GM18499 (cell line): ENCODE results near the gene LIMK2.
"Not testable (repeated sequence)": the region's sequence is repeated elsewhere in the genome, so short reads cannot be mapped to it uniquely, and the experiment has no call there.

Experiments used
- ATAC-seq: cut with Tn5 transposase; IDR thresholded peaks from one replicate; pipeline ENCODE4 v1.9.1; 2021; ENCODE audit warnings: moderate number of reproducible peaks; ENCODE audit not compliant: insufficient read depth, unreplicated experiment

Gene LIMK2

DNA sequence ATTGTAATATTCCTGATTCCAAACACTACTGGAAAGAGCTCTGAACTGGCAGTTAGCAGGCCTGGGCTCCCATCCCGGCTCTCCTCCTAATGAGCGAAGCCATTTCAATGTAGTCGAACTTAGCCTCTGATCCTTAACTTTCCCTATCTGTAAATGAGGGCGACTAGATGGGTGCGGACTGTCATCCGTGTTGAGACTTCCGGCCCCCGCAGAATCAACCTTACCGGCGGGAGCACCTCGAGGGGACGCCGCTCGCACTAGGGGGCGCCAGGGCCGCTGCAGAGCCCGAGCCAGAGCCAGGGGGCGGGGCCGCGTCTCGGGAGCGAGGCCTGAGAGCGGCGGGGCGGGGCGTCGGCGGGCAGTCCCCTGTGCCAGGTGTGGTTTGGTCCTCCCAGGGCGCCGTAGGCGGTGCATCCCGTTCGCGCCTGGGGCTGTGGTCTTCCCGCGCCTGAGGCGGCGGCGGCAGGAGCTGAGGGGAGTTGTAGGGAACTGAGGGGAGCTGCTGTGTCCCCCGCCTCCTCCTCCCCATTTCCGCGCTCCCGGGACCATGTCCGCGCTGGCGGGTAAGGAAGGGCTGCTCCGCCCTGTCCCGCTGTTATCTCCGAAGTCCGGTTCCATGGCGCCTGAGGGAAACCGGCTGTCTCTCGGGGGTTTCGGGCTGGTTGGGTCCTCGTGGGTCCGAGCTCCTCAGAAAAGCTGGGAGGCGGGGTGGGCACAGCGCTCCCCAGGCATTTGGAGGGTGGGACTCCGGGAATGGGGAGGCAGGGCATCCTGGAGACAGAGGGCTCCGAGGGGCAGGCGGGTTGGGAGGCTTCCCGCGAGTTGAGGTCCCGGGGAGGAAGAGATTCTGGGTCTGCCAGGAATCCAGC, at the start of gene LIMK2:
Gene LIMK2 (plus strand): TSS at position 437 of the 869 bp plus-strand sequence. CDS start 111 bp downstream, at position 548.
- no peak for ATAC-seq

DNA sequence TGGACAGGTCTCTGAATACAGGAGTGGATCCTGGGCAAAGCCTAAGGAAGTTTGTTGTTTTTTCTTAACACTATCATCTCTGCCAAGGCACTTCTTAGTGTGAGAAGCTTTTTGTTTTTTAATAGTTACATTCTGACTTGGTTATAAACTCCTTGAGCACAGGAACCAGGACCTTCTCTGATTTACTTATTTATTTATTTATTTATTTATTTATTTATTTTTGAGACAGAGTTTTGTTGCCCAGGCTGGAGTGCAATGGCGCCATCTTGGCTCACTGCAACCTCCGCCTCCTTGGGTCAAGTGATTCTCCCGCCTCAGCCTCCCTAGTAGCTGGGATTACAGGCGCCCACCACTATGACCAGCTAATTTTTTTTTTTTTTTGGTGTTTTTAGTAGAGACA, 41.1 kb upstream of the LIMK2 start:
- no peak for ATAC-seq

DNA sequence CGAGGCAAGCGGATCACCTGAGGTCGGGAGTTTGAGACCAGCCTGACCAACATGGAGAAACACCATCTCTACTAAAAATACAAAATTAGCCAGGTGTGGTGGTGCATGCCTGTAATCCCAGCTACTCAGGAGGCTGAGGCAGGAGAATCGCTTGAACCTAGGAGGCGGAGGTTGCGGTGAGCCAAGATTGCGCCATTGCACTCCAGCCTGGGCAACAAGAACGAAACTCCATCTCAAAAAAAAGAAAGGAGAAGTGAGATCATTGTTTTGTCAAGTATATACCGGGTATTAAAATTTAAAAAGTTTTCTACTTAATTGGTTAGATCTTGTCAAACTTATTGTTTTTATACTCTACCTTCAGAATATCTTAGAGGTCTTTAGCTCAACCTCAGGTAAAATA, 40.4 kb upstream of the LIMK2 start:
- not testable (repeated sequence) for ATAC-seq

DNA sequence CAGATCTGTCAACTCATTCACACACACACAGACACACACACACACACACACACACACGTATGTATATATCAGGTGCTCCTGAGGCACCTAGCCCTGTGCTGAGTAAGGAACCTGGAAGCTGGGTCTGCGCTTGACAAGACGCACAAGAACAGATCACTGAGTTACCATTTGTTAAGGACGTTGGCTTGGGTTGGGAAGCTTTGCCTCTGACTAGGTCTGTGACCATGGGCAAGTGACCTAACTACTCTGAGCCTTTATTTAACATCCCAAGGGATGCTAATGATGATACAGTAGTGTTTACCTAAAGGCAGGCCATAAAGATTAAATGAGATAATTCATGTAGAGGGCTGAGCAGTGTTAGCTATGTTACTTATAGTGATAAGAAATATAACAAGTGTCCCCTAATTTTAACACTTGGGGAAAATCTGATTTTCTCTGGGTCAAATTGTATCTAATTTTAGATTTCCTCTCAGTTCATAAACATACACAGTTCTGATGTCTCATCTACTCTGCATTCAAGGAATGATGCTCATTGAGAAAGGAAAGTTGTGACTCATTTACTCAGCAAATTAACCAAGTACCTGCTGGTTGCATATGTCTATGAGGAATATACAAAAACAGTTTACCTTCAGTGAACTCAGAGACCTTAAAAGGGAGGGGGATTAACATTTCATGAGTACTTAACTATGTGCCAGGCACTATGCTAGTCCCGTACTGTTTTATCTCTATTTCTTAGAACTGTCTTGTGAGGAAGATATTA, 38.5 kb upstream of the LIMK2 start:
- no peak for ATAC-seq

DNA sequence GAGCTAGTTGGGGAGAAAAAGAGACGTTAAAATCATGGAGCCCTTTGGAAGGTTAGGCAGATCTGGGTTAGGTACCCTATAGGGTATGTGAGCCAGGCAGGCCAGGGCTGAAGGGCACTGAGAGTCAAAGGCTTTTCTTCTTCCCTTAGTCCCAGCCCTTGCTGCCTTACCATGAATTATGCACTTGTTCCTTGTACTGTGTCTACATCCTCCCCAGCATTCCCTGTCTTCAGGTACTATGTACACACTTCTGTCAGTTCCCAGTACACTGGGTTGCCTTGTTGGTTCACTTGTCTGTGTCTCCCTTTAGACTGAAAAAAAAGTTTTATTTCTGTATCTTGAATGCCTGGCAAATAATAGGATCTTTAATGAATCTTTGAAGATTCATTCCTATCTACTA, 35.2 kb upstream of the LIMK2 start:
- no peak for ATAC-seq

DNA sequence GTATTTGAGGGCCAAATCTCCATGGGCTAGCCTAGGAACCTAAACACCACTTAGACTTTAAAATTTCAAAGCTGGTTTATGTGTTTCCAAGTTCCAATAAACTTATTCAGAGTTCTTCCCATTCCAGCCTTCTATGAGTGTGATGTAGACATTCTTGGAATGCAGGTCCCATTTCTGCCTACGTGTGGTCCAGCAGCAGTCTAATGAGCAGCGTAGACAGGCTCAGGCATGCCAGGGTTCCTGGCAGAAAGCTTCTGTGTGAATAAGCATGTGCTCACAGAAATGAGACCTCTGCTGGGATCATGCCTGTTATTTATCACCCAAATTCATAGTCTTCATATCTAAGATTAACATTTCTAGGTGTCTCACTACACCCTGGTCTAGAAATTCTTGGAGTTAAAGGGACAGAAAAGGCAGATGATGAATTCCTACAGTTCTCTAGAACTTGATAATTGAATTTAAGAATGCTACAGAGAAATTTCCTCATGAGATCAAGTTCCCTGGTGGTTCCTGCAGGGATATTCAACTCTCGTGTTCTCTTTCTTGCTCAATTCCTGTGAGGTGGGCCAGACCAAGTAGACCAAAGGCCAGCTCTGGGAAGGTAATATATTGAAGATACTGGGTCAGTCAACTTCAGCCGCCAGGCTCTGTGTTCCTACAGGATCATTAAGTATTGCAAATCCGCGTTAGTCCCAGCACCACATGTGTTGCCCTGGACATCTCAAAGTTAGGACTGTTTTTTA, 34.5 kb upstream of the LIMK2 start:
- ATAC-seq = no peak

DNA sequence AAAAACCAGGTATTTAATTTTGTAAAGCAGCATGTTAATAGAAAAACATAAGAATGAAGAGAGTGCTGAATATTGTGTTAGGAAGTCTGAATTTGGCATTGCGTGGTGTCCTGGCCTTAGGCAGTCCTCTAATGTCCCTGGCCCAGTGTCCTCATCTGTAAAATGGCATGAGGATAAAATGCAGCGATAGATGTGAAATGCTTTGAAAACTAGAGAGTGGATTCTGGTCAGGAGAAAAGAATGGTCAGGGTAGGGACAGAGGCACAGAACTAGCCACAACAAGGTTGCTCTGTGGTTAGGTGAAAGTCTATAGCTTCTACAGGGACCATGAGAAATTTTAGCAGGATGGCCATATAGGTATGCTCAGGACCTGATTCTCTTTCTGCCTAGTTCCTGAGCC, 33.2 kb upstream of the LIMK2 start:
- ATAC-seq = no peak

DNA sequence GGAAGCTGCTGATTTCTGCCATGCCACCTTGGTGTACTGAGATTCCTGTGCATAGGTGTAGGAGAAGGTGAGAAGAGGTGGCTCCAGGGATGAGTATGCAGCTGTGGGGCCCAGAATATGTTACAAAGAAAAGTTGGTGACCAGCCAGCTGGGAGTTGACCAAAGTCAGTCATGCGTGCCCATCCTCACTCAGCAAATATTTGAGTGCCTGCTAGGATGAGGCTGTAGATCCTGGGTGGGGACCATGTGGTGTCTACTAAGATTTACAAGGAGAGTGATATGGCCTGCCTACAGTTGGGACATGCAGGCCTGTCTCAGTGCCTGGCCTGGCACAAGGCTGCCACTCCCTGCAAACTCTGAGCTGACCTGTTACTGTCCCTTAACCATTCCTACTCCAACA, 32.8 kb upstream of the LIMK2 start:
- no peak for ATAC-seq

DNA sequence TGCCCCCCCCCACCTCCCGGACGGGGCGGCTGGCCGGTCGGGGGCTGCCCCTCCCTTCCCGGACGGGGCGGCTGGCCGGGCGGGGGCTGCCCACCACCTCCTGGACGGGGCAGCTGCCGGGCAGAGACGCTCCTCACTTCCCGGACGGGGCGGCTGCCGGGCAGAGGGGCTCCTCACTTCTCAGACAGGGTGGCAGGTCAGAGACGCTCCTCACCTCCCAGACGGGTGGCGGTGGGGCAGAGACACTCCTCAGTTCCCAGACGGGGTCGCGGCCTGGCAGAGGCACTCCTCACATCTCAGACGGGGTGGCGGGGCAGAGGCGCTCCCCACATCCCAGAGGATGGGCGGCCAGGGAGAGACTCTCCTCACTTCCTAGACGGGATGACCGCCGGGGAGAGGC, 28.1 kb upstream of the LIMK2 start:
- no peak for ATAC-seq

DNA sequence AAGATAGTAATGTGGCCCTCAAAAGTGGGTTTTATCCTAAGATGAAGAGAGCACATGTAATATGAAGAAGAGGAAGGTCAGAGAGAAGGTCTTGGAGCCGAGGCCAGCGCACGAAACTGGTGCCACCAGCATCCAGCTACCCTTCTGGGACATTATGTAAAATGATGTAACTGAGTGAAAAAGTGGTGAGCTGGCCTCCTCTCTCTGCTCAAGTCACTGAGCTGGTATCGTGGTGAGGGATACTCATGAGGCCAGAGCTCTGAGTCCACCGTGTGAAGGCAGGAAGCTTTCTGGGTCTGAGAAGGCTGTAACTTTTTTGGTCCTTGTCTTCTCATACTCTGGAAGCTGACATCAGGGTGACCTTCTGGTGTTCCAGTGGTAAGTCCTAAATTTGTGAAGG, 27.0 kb upstream of the LIMK2 start:
- no peak for ATAC-seq

DNA sequence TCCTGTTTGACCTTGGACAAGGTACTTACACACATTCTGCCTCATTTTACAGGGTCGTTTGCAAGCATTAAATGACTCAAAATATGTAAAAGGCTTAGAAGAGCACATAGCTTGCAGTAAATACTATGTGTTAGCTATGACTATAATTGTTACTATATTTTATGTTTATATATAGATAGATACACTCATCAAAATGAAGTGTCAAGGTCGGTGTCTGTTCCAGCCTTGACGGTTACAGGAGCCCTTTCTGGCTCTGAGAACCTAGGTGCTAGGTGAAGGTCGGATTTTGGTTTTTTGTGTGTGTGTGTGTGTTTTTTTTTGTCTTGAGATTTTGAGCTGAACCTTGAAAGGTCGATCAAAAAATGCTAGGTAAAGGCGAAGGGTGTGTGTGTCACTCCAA, 24.5 kb upstream of the LIMK2 start:
- no peak for ATAC-seq

DNA sequence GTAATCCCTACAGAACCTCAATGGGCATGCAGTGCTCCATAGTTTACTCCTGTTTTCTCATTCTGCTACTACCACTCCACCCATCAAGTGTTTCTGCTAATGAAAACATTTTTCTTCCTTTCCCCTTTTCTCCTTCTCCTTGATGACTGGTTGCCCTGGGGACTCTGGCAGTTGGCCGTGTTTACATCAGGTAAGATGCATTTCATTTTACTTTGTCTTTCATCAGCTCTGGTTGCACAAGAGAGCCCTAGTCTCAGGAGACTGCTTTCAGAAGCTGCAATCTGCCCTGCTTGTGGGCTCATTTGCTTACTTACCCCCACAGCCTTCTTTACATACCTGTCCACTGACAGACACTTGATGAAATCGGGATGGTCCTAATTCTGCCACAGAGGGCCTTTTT, 19.6 kb upstream of the LIMK2 start:
- ATAC-seq = no peak

DNA sequence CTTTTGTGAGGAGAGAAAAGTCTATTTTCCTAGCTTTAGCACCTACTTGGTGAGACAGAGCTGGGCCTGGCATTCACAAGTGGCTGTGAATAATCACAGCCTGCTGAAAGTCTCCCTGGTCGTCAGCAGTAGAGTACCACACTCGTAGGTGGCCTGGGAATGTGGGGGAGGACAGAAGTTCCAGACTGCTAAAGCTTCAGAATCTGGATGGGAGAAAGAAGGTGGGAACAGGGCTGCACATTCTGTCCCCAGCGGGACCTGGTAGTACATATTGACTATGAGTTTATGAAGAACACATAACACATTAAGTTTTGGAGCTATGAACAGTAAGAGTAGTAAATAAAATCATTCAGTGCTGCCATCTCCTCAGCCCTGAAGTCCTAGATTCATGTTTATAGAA, 19.0 kb upstream of the LIMK2 start:
- no peak for ATAC-seq

DNA sequence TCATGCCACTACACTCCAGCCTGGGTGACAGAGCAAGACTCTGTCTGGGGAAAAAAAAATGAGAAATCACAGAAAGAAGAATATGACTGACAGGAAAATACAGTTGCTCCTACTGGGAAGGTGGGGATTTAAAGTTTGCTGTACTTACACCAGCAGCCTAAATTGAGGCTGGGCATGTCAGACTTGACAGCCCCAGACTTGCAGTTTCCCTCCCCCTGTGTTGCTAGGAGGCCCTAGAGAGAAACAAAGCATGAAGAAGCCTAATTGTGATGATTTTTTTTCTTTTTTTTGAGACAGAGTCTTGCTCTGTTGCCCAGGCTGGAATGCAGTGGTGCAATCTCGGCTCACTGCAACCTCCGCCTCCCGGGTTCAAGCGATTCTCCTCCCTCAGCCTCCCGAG, 17.4 kb upstream of the LIMK2 start:
- ATAC-seq = not testable (repeated sequence)

DNA sequence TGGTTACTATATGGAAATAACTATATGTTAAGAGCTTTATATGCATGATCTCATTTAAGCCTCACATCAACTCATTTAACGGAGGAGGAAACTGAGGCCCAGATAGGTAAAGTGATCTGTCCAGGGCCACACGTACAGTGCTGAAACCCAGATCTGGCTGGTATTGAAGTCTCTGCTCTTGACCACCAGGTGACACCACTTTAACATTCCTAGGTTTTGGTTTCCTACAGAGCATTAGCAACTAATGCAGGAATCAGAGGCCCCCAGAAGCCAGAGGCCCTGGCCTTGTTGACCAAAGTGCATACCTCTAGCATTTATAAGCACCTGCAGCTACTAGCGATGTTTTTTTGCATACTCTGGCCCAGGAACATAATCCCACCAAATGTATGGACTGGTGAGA, 12.9 kb upstream of the LIMK2 start:
- no peak for ATAC-seq

DNA sequence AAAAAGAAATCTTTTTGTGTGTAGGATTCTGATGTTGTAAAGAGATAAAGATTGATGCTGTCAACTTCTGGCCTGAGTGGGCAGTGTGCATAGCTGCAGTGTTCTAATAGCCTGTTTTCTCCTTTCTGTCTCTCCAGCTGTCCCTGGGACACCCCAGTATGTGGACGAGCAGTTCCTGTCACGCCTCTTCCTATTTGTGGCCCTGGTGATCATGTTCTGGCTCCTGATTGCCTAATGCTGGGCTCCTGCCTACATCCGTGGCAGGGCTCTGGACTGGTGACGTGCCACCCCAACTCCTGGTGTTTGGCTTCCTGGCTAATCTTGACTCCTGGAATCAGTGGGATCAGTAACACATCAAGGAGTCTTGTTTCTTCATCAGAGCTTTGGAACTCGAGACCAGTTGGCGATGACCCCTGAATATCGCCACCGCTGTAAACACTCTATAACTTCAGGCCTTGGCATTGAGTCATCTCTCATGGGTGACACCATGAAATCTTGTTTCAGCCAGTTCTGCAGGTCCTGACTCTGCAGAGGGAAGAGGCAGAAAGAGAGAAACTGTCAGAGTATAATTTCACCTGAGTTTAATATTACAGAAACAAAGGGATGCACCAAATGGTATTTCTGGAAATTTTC, 7.6 kb upstream of the LIMK2 start:
- ATAC-seq = not testable (repeated sequence)

DNA sequence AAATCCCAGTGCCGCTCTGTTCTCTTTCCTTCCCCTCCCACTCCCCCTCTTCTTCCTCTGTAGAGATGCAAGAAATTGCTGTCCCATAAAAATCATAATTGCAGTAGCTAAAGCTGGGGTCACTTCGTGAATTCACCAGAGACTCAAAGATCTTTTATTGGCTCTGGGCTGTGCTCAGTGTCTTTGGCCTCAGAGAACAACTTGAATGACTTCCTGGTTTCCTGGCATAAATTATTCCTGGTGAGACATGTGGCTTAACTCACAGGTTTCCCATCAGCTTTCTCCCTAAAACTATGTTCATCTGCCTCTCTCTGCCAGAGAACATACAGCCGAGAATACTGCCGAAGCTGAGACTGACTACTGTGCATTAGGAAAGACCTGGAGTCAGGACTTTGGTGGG, 7.0 kb upstream of the LIMK2 start:
- not testable (repeated sequence) for ATAC-seq

DNA sequence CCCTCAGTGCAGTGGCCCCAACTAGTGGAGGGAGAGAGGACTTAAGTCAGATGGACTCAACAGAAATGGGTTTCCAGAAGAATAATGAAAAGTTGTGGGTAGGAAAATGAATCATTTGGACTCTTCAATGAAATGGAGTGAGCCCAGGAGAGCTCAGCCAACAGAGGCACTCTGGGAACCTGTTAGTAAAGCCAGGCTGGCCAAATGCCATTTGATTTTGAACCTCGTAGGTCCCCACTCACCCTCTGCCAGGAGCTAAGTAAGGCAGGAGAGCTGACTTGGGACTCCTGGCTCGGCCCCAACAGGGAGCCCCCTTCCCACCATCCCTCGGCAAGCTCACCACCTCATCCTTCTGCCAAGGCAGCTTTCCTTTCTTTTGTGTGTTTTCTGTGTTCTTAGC, 5.6 kb upstream of the LIMK2 start:
- ATAC-seq = not testable (repeated sequence)

DNA sequence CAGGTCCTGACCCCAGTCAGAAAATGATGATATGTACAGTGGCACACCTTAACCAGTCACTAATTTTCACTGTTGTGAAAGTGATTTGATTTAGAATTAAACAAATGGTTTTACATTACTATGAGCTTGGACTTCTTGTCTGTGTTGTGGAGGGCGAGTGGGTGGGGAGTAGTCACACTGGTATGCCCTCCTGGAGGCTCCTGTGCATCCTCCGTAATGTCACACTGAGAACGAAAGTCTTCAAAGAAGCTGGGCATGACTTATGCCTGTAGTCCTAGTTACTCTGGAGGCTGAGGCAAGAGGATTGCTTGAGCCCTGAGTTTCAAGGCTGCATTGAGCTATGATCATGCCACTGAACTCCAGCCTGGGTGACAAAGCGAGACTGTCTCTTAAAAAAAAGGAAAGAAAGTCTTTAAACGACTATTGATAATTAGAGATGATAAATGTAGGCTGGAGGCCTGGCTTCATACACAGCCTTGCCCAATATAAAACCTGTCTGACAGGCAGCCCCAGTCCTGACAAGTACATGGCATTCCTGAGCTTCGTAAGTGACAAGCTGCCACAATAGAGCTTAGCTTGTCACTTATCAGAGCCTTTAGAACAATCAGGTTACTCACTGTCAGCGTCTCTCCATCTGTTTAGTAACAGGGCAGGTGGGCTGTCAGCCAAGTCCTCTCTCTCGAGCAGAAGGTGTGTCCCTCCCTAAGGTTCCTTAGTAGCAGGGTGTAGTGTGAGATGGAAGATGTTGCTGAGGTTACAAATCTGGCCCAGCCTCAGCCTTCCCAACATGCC, 5.0 kb upstream of the LIMK2 start:
- ATAC-seq = no peak
